ENCODE results near the gene PRICKLE1. TPM values are rescaled to one million over a fixed set of nuclear protein-coding genes. Genes with fewer than 3 reads are reported as not detected.

The PRICKLE1 gene
- polyA plus RNA-seq, 1 donor (not counting 4 experiments of a cell fraction or from before 2014, with no cell fraction given) = 3.5 TPM

DNA sequence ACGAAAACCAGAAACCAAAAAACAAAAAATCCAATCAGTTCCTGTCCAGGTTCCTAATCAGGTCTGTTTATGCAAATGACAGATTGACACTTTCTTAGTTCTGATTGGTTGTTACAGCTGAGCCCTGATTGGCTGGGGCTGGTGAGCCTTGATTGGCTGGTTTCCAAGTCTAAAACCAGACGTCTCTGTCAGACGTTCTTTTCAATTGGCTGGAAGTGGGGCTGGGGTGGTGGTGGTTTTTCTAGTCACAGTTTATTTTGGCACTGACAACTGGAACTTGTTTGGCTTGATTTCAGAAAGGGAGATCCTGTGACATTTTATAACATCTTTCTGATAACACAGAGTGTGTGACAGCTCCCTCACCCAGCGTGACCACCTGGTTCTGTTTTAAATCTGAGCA is 36.1 kb upstream of the PRICKLE1 start:
- Histone ChIP-seq H3K9me3 (ENCODE audit: control insufficient read depth, low read depth, low read length) (no peaks in the 10 kb centered on the region), H3K9me1 (ENCODE audit: control insufficient read depth, extremely low read depth, insufficient read depth, low read length) (no peaks in the 10 kb centered on the region), H3K27me3 (ENCODE audit: control insufficient read depth, extremely low read depth, insufficient read depth, low read length) (no peaks in the 10 kb centered on the region), H3K4me3 (ENCODE audit: control insufficient read depth in 2 of 3, extremely low read depth in 1 of 3, insufficient read depth in 2 of 3, low read depth in 1 of 3, low read length in 3 of 3) (no peak overlapping the region), H3K79me2 (ENCODE audit: control insufficient read depth, insufficient read depth, low read length) (no peaks in the 10 kb centered on the region), H3K27ac (ENCODE audit: control insufficient read depth, insufficient read depth, low read length) (no peak overlapping the region), H2AFZ (ENCODE audit: control insufficient read depth, low read length) (no peak overlapping the region), H3K9ac (ENCODE audit: control insufficient read depth, extremely low read depth, insufficient read depth, low read length) (no peak overlapping the region), H3K4me2 (ENCODE audit: control insufficient read depth, extremely low read depth, insufficient read depth, low read depth, low read length) (no peak overlapping the region), H3K4me1 (ENCODE audit: control insufficient read depth, extremely low read depth, insufficient read depth, low read length) (no peaks in the 10 kb centered on the region), H3K36me3 (ENCODE audit: control insufficient read depth in 2 of 2, extremely low read depth in 1 of 2, insufficient read depth in 2 of 2, low read length in 2 of 2) (no peaks in the 10 kb centered on the region), H4K20me1 (ENCODE audit: control insufficient read depth, extremely low read depth, insufficient read depth, low read length) (no peaks in the 10 kb centered on the region)
- dilution Hi-C loops (cut with MboI; ENCODE audit: extremely low pct_ligation_motif_present, low sequenced_read_pairs) = no loop called here
- TF ChIP-seq CTCF (optimal IDR thresholded peaks at IDR 0.05 in 1 of 3, IDR thresholded peaks at IDR 0.05 in 1 of 3, conservative IDR thresholded peaks at IDR 0.05 in 1 of 3; ENCODE audit: extremely low read depth in 1 of 3, insufficient read depth in 2 of 3, low read length in 3 of 3) (no peak), EZH2 (IDR thresholded peaks at IDR 0.05; ENCODE audit: low read length) (no peak)
- FAIRE-seq = no peak
- DNase-seq (ENCODE audit: low read depth, low spot score) = no peak

DNA sequence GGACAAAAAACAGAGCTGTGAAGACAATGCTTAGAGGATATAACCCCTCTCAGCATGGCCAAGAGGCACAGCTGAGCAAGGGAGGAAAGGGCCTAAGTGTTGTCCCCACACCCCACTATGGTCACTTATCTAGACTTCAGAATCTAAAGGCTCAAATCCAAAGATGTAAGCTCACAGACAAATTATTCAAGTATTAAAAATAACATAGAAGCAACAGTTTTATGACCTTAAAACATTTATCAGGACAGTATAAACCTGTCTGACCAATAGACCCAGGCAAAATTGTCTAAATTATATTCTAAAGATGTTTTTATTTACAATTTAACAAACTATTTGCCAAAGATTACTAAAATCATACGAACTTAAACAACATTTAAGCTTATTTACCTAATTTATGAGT is 28.1 kb upstream of the PRICKLE1 start:
- no peaks in the 10 kb centered on the region for H3K27me3 ChIP-seq (ENCODE audit: control insufficient read depth, extremely low read depth, insufficient read depth, low read length)
- H3K9me3 ChIP-seq (ENCODE audit: control insufficient read depth, low read depth, low read length) = no peaks in the 10 kb centered on the region
- dilution Hi-C loops (cut with MboI; ENCODE audit: extremely low pct_ligation_motif_present, low sequenced_read_pairs) = no loop called here
- H3K4me1 ChIP-seq (ENCODE audit: control insufficient read depth, extremely low read depth, insufficient read depth, low read length) = no peaks in the 10 kb centered on the region
- H4K20me1 ChIP-seq (ENCODE audit: control insufficient read depth, extremely low read depth, insufficient read depth, low read length) = no peaks in the 10 kb centered on the region
- no peaks in the 10 kb centered on the region for H3K9me1 ChIP-seq (ENCODE audit: control insufficient read depth, extremely low read depth, insufficient read depth, low read length)
- DNase-seq (ENCODE audit: low read depth, low spot score) = no peak
- no peak overlapping the region for H3K4me2 ChIP-seq (ENCODE audit: control insufficient read depth, extremely low read depth, insufficient read depth, low read depth, low read length)
- no peak overlapping the region for H3K9ac ChIP-seq (ENCODE audit: control insufficient read depth, extremely low read depth, insufficient read depth, low read length)
- H3K36me3 ChIP-seq (ENCODE audit: control insufficient read depth in 2 of 2, extremely low read depth in 1 of 2, insufficient read depth in 2 of 2, low read length in 2 of 2) = no peaks in the 10 kb centered on the region
- no peak for TF ChIP-seq EZH2 (IDR thresholded peaks at IDR 0.05; ENCODE audit: low read length)
- TF ChIP-seq CTCF (optimal IDR thresholded peaks at IDR 0.05 in 1 of 3, IDR thresholded peaks at IDR 0.05 in 1 of 3, conservative IDR thresholded peaks at IDR 0.05 in 1 of 3; ENCODE audit: extremely low read depth in 1 of 3, insufficient read depth in 2 of 3, low read length in 3 of 3) = no peak
- no peak overlapping the region for H2AFZ ChIP-seq (ENCODE audit: control insufficient read depth, low read length)
- H3K79me2 ChIP-seq (ENCODE audit: control insufficient read depth, insufficient read depth, low read length) = no peaks in the 10 kb centered on the region
- no peak overlapping the region for H3K4me3 ChIP-seq (ENCODE audit: control insufficient read depth in 2 of 3, extremely low read depth in 1 of 3, insufficient read depth in 2 of 3, low read depth in 1 of 3, low read length in 3 of 3)
- H3K27ac ChIP-seq (ENCODE audit: control insufficient read depth, insufficient read depth, low read length) = no peak overlapping the region
- no peak for FAIRE-seq
